GM12878 (cell line): ENCODE data around the gene LIMS1. TPM values are rescaled to one million over a fixed set of nuclear protein-coding genes. Genes with fewer than 3 reads are reported as not detected.

Experiments used
- ATAC-seq: fragments of 200-7000 bp; cut with Tn5 transposase; 3 replicates; pipeline ENCODE4 v1.9.1; 2020; ENCODE audit warnings: mild to moderate bottlenecking, moderate library complexity
- BruUV-seq: library from RNA; stranded (reverse); fragments of 400-500 nt; replicated peaks from 2 replicates; lab custom pipeline; 2021; lab: Mats Ljungman, UMichigan
- CTCF ChIA-PET: fragments of 300-600 bp; sonication (Branson Sonifier 250); formaldehyde crosslinking; extraction: SDS; loops from one replicate; lab custom pipeline; 2021; ENCODE audit warnings: inconsistent platforms; lab: Yijun Ruan, JAX
- POLR2A ChIA-PET: fragments of 350-600 bp; formaldehyde crosslinking; extraction: SDS; loops from one replicate; lab custom pipeline; 2021; ENCODE audit warnings: inconsistent platforms; lab: Charles Lee
- RAD21 ChIA-PET: fragments of 300-600 bp; sonication (Branson Sonifier 250); formaldehyde crosslinking; loops from one replicate; lab custom pipeline; 2023; ENCODE audit warnings: antibody characterized with exemption; ENCODE audit not compliant: unreplicated experiment; lab: Charles Lee
- SMC1A ChIA-PET: fragments of 300-600 bp; sonication (Branson Sonifier 250); formaldehyde crosslinking; loops from one replicate; lab custom pipeline; 2023; ENCODE audit not compliant: unreplicated experiment, uncharacterized antibody; lab: Charles Lee
- DNase-seq: peaks from one replicate; pipeline ENCODE4 v3.0.0-alpha.2; 2011; ENCODE audit warnings: low read depth, low spot score
- FAIRE-seq: peaks from 3 replicates; lab custom pipeline; 2011; peaks lifted over from hg19 to GRCh38; lab: Jason Lieb, UNC
- H2AFZ ChIP-seq: 2 replicates; pipeline ENCODE4 v1.6.0; 2011; ENCODE audit warnings: low read depth, low read length, control low read depth; ENCODE audit not compliant: control insufficient read depth
- H3K27ac ChIP-seq: 2 replicates; pipeline ENCODE4 v1.5.1; 2011; ENCODE audit warnings: control low read depth; ENCODE audit not compliant: control insufficient read depth, insufficient read depth
- H3K27me3 ChIP-seq, 2 experiments: replicated peaks in 1 of 2; 2 replicates each; pipeline versions ENCODE4 v1.6.0 to v1.6.1; 2011; ENCODE audit warnings: low read length in 1 of 2; ENCODE audit not compliant: control insufficient read depth in 2 of 2, insufficient read depth in 2 of 2
- H3K36me3 ChIP-seq, 2 experiments: 2 replicates each; pipeline ENCODE4 v1.5.1; 2011; ENCODE audit warnings: low read length in 1 of 2; ENCODE audit not compliant: control insufficient read depth in 2 of 2, insufficient read depth in 2 of 2
- H3K4me1 ChIP-seq: 2 replicates; pipeline ENCODE4 v1.6.1; 2011; ENCODE audit warnings: mild to moderate bottlenecking, low read length, moderate library complexity, mixed read lengths; ENCODE audit not compliant: control insufficient read depth, insufficient read depth
- H3K4me2 ChIP-seq: 2 replicates; pipeline ENCODE4 v1.6.0; 2011; ENCODE audit warnings: control low read depth; ENCODE audit not compliant: control insufficient read depth, insufficient read depth
- H3K4me3 ChIP-seq: fragments of 200-600 bp; sonication (generic); 2 replicates; pipeline ENCODE4 v1.5.1; 2016
- H3K79me2 ChIP-seq: 2 replicates; pipeline ENCODE4 v1.6.0; 2011; ENCODE audit warnings: low read length; ENCODE audit not compliant: control insufficient read depth, insufficient read depth
- H3K9ac ChIP-seq: 2 replicates; pipeline ENCODE4 v1.8.0; 2011; ENCODE audit warnings: low read length, control low read depth, mixed read lengths; ENCODE audit not compliant: control insufficient read depth, insufficient read depth
- H3K9me3 ChIP-seq: replicated peaks from 3 replicates; pipeline ENCODE4 v1.5.1; 2011; ENCODE audit warnings: mild to moderate bottlenecking, low read length; ENCODE audit not compliant: control insufficient read depth, insufficient read depth
- H4K20me1 ChIP-seq: 2 replicates; pipeline ENCODE4 v1.6.0; 2011; ENCODE audit not compliant: control insufficient read depth, insufficient read depth
- CBX5 ChIP-seq: sonication (generic); IDR thresholded peaks from 2 replicates; pipeline ENCODE4 v1.6.1; 2016; ENCODE audit warnings: low read depth, moderate library complexity, mild to moderate bottlenecking, inconsistent platforms
- EGR1 ChIP-seq, 2 experiments: IDR thresholded peaks; 1 replicate in 1 of 2; 2 replicates in 1 of 2; pipeline ENCODE4 v1.6.1; 2011 to 2012; ENCODE audit warnings: low read depth in 2 of 2, low read length in 2 of 2, borderline replicate concordance in 1 of 2, mild to moderate bottlenecking in 1 of 2, moderate library complexity in 1 of 2
- GATAD2B ChIP-seq: fragments of 450-650 bp; conservative IDR thresholded peaks from 2 replicates; pipeline ENCODE4 v1.6.1; 2017; ENCODE audit warnings: low read depth, mild to moderate bottlenecking, moderate library complexity
- KDM1A ChIP-seq: fragments of 200-600 bp; sonication (generic); IDR thresholded peaks from 2 replicates; pipeline ENCODE4 v1.6.1; 2016; ENCODE audit warnings: borderline replicate concordance
- SMC3 ChIP-seq: IDR thresholded peaks from 2 replicates; pipeline ENCODE4 v1.6.1; 2011; ENCODE audit warnings: low read length, improper control_type of control experiment, borderline replicate concordance
- WGBS: methylation state at CpG from one replicate; pipeline ENCODE4 v1.1.6; 2016; ENCODE audit warnings: low lambda C conversion rate; ENCODE audit not compliant: insufficient replicate concordance, insufficient coverage; ENCODE audit errors: missing lambda C conversion rate; 5-methylcytosine and 5-hydroxymethylcytosine counted together
- in situ Hi-C: fragments of 300-500 bp; cut with MboI; formaldehyde crosslinking; loops from 9 replicates; pipeline ENCODE4 v1.14.3; 2018; ENCODE audit warnings: mixed read lengths
- intact Hi-C: fragments of 100-400 bp; cut with micrococcal nuclease; formaldehyde crosslinking; loops from one replicate; pipeline ENCODE4 v1.14.2; 2022; ENCODE audit not compliant: unreplicated experiment
- polyA plus RNA-seq, 11 experiments: library from polyadenylated mRNA; depleted of rRNA in 4 of 11; unstranded in 6 of 11; stranded (reverse) in 5 of 11; fragments of >200 nt; fragmentation: Nextera tagmentation in 4 of 11; fragmentation: Illumina TruSeq in 1 of 11; extraction: Ambion mirVana in 4 of 11; extraction: Trizol in 1 of 11; gene quantifications; 1 replicate in 1 of 11; 2 replicates in 10 of 11; pipeline versions ENCODE4 v1.2.1 to v1.2.3, GENCODE V29; 2011 to 2016; ENCODE audit warnings: inconsistent platforms in 2 of 11, missing spikeins in 2 of 11, low read depth in 1 of 11
- total RNA-seq, 4 experiments: library from RNA; depleted of rRNA in 3 of 4; stranded (reverse); fragments of >200 nt in 3 of 4; fragmentation: Illumina TruSeq in 1 of 4; extraction: Trizol in 1 of 4; gene quantifications; 2 replicates each; pipeline versions ENCODE4 v1.2.1 to v1.2.3, GENCODE V29; 2013 to 2021

The LIMS1 gene
- total and polyA plus RNA-seq, 10 of the 15 experiments (the other 5 are each of a cell fraction or from before 2014, with no cell fraction given) = 15.7 to 98.1 (median 43.9) TPM

DNA sequence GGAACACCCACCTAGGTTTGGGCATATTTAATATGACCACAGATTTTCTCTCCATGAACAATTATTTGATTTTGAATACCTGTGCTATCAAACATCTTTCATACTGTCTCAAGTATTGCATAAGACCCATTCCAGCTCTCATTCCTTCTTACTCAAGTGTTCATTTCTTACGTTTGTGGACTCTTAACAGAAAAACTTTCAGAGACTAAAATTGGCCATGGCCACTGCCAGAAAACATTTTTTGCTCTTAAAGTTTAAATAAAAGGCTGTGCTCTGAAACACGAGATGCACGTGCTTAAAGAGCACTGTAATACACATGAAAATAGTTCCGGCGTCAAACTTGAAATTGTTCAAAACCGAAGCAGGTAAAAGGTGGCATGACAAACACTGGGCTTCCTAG lies 89.3 kb downstream of the LIMS1 start:
- ChIA-PET CTCF (interaction anchor here (0.8 to 11.7 kb wide), 5 partner anchors 9 to 27 kb away, joined by 3 to 161 read pairs (median 3); no protein-coding TSS in a partner anchor), RAD21 (interaction anchor here (0.9 to 4.7 kb wide), 3 partner anchors 8 to 28 kb away, joined by 4 to 52 read pairs (median 37); no protein-coding TSS in a partner anchor), SMC1A (interaction anchor here (1.5 to 23.9 kb wide), 5 partner anchors 6 to 49 kb away, joined by 5 to 800 read pairs (median 8); no protein-coding TSS in a partner anchor), POLR2A (interaction anchor here (2.1 kb wide), 1 partner anchor 8 kb away, joined by 6 read pairs; no protein-coding TSS in a partner anchor)
- Histone ChIP-seq H3K4me2 (no peak overlapping the region), H3K36me3 (0 out of 4 replicates have a peak, but pooled peaks cover 0 to 2% of the 10 kb centered on the region in 2 experiments), H3K27ac (no peak overlapping the region), H2AFZ (no peak overlapping the region), H3K9me3 (no peaks in the 10 kb centered on the region), H3K27me3 (no peaks in the 10 kb centered on the region), H3K4me3 (no peak overlapping the region), H3K79me2 (peaks cover 3% of the 10 kb centered on the region), H3K4me1 (peaks cover 21% of the 10 kb centered on the region), H3K9ac (no peak overlapping the region), H4K20me1 (no peaks in the 10 kb centered on the region; the same call in 1 of the 2 replicates)
- DNase-seq = no peak
- WGBS = 87% methylated on average over 6 of the region's 6 CpGs
- ATAC-seq = no peak
- in situ Hi-C loops = no loop called here
- no peak for FAIRE-seq
- intact Hi-C loops = no loop called here
- TF ChIP-seq KDM1A (no peak), EGR1 (IDR thresholded peaks at IDR 0.05; ENCODE audit: borderline replicate concordance in 1 of 2, low read depth in 2 of 2, low read length in 2 of 2) (no peak)
- TF ChIP-seq, all 136 proteins: peak for 0
- BruUV-seq = no TSS peak

DNA sequence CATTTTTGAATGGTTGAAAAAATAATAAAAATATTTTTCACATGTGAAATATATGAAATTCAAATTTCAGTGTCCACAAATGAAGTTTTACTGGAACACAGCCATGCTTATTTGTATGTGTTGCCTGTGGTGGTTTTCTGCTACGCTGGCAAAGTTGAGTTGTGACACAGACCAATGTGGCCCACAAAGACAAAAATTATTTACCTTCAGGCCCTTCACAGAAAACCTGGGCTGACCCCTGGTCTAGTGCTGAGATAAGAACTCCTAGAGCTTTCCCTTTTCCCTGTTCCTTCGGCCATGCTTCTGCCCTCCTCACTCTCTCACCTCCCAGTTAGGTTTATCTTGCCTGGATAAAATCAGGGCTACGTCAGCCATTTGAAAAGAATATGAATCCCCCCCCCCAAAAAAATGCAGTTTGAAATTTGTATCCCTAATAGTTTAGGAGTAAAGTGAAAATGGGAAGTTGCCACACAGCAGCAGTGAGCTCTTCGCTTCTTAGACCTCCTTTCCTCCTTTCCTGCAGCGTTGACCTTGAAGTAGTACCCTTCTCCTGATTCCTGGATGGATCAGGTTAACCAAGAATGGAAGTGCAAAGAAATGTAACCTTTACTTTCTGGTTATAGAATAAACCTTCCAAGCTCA lies 91.0 kb downstream of the LIMS1 start:
- RAD21 ChIA-PET = interaction anchor here (1.0 to 13.6 kb wide), 2 partner anchors 12 kb away, joined by 13 to 441 read pairs; no protein-coding TSS in a partner anchor
- no peak for ATAC-seq
- POLR2A ChIA-PET = interaction anchor here (0.6 to 2.1 kb wide), 7 partner anchors 8 to 90 kb away, joined by 3 to 13 read pairs (median 5); no protein-coding TSS in a partner anchor
- Histone ChIP-seq H3K79me2 (peaks cover 4% of the 10 kb centered on the region), H3K27ac (no peak overlapping the region), H3K4me2 (no peak overlapping the region), H3K9ac (no peak overlapping the region), H3K36me3 (0 out of 4 replicates have a peak, but pooled peaks cover 0 to 2% of the 10 kb centered on the region in 2 experiments), H2AFZ (no peak overlapping the region), H4K20me1 (no peaks in the 10 kb centered on the region; the same call in 1 of the 2 replicates), H3K4me1 (peaks cover 33% of the 10 kb centered on the region), H3K27me3 (no peaks in the 10 kb centered on the region), H3K9me3 (no peaks in the 10 kb centered on the region), H3K4me3 (no peak overlapping the region)
- in situ Hi-C loops = no loop called here
- no peak for DNase-seq
- SMC1A ChIA-PET = interaction anchor here (0.6 to 23.9 kb wide), 4 partner anchors 7 to 291 kb away, joined by 3 to 800 read pairs (median 403); no protein-coding TSS in a partner anchor
- intact Hi-C loops = no loop called here
- whole genome bisulfite sequencing = 94% methylated on average over 5 of the region's 5 CpGs
- TF ChIP-seq GATAD2B (no peak), CBX5 (no peak), SMC3 (no peak)
- FAIRE-seq = no peak
- BruUV-seq = no TSS peak
- CTCF ChIA-PET = interaction anchor here (1.3 to 11.7 kb wide), 6 partner anchors 9 to 50 kb away, joined by 3 to 161 read pairs (median 6); no protein-coding TSS in a partner anchor
